HCT116 (cell line): ENCODE results near the gene PPP1CB. TPM values are rescaled to one million over a fixed set of nuclear protein-coding genes. Genes with fewer than 3 reads are reported as not detected.

Experiments
- ATAC-seq: fragments of 200-7000 bp; cut with Tn5 transposase; 2 replicates; pipeline ENCODE4 v1.9.1; 2020; ENCODE audit warnings: mild to moderate bottlenecking, moderate library complexity
- BruUV-seq: library from RNA; stranded (reverse); fragments of 400-500 nt; replicated peaks from 2 replicates; lab custom pipeline; 2021; lab: Mats Ljungman, UMichigan
- CTCF ChIA-PET: fragments of 300-600 bp; sonication (Branson Sonifier 250); formaldehyde crosslinking; loops from one replicate; lab custom pipeline; 2021; ENCODE audit warnings: antibody characterized with exemption; lab: Charles Lee
- POLR2A ChIA-PET: fragments of 300-600, 350-600 bp; sonication (Branson Sonifier 250); formaldehyde crosslinking; loops from one replicate; lab custom pipeline; 2021; ENCODE audit warnings: antibody characterized with exemption; lab: Charles Lee
- RAD21 ChIA-PET, 2 experiments: fragments of 300-600 bp; sonication (Branson Sonifier 250); formaldehyde crosslinking; loops; one replicate each; lab custom pipeline; 2023; ENCODE audit warnings: low total read pairs in 2 of 2; ENCODE audit not compliant: uncharacterized antibody in 2 of 2, unreplicated experiment in 2 of 2, low non-redundant PET in 1 of 2; lab: Charles Lee
- DNase-seq: peaks from one replicate; pipeline ENCODE4 v3.0.0-alpha.2; 2010; ENCODE audit warnings: low read depth, low spot score
- H2AFZ ChIP-seq: fragments of 200-600 bp; shearing (Covaris generic), sonication (generic); 2 replicates; pipeline ENCODE4 v1.6.1; 2017; ENCODE audit warnings: low read depth, mixed run types, mixed read lengths, antibody characterized with exemption, low read length; ENCODE audit not compliant: poor library complexity, severe bottlenecking
- H3K27ac ChIP-seq: 2 replicates; pipeline ENCODE4 v1.5.1; 2012; ENCODE audit warnings: low read depth, low read length
- H3K27me3 ChIP-seq: fragments of 200-600 bp; sonication (generic); 2 replicates; pipeline ENCODE4 v1.6.1; 2016; ENCODE audit warnings: mixed run types, low read length, mixed read lengths; ENCODE audit not compliant: insufficient read depth
- H3K36me3 ChIP-seq, 2 experiments: fragments of 200-500 bp in 1 of 2; fragments of 200-600 bp in 1 of 2; sonication (Bioruptor generic) in 1 of 2; sonication (generic) in 1 of 2; 2 replicates each; pipeline versions ENCODE4 v1.5.1 to v1.6.1; 2014 to 2016; ENCODE audit warnings: low read length in 2 of 2, inconsistent platforms in 1 of 2, mixed read lengths in 1 of 2, mixed run types in 1 of 2; ENCODE audit not compliant: insufficient read depth in 2 of 2, control insufficient read depth in 1 of 2
- H3K4me1 ChIP-seq, 2 experiments: fragments of 200-600 bp in 1 of 2; sonication (generic) in 1 of 2; 2 replicates each; pipeline versions ENCODE4 v1.5.1 to v1.6.1; 2012 to 2017; ENCODE audit warnings: low read length in 2 of 2, inconsistent platforms in 1 of 2, mild to moderate bottlenecking in 1 of 2, mixed read lengths in 1 of 2, mixed run types in 1 of 2, moderate library complexity in 1 of 2; ENCODE audit not compliant: insufficient read depth in 2 of 2, control insufficient read depth in 1 of 2
- H3K4me2 ChIP-seq: fragments of 200-600 bp; sonication (generic); 2 replicates; pipeline ENCODE4 v1.6.1; 2017; ENCODE audit warnings: mixed run types, low read length, mixed read lengths
- H3K4me3 ChIP-seq, 2 experiments: fragments of 200-600 bp in 1 of 2; sonication (generic) in 1 of 2; replicated peaks in 1 of 2; 2 replicates each; pipeline ENCODE4 v1.5.1; 2011 to 2016; ENCODE audit warnings: low read length in 2 of 2, control low read depth in 1 of 2, low read depth in 1 of 2, mild to moderate bottlenecking in 1 of 2, mixed read lengths in 1 of 2, mixed run types in 1 of 2
- H3K79me2 ChIP-seq: fragments of 200-600 bp; sonication (generic); 2 replicates; pipeline ENCODE4 v1.6.1; 2017; ENCODE audit warnings: mild to moderate bottlenecking, mixed run types, low read length, moderate library complexity, mixed read lengths; ENCODE audit not compliant: insufficient read depth
- H3K9ac ChIP-seq: fragments of 200-600 bp; sonication (generic); 2 replicates; pipeline ENCODE4 v1.6.1; 2016; ENCODE audit warnings: low read length, mixed read lengths
- H3K9me2 ChIP-seq: fragments of 200-600 bp; sonication (generic), shearing (Covaris generic); 2 replicates; pipeline ENCODE4 v1.6.1; 2017; ENCODE audit warnings: mixed run types, mild to moderate bottlenecking, moderate library complexity; ENCODE audit not compliant: insufficient read depth
- H3K9me3 ChIP-seq, 2 experiments: fragments of 200-500 bp in 1 of 2; fragments of 200-600 bp in 1 of 2; sonication (Bioruptor generic) in 1 of 2; sonication (generic) in 1 of 2; 2 replicates each; pipeline ENCODE4 v1.6.1; 2014 to 2017; ENCODE audit warnings: low read length in 2 of 2, mixed read lengths in 2 of 2, inconsistent platforms in 1 of 2, low read depth in 1 of 2, mild to moderate bottlenecking in 1 of 2, mixed run types in 1 of 2, moderate library complexity in 1 of 2; ENCODE audit not compliant: control insufficient read depth in 1 of 2, insufficient read depth in 1 of 2
- H4K20me1 ChIP-seq: fragments of 200-600 bp; sonication (generic), shearing (Covaris generic); 2 replicates; pipeline ENCODE4 v1.6.1; 2017; ENCODE audit warnings: mixed run types, mild to moderate bottlenecking, moderate library complexity; ENCODE audit not compliant: insufficient read depth
- ATF3 ChIP-seq: IDR thresholded peaks from 2 replicates; pipeline ENCODE4 v1.6.1; 2012
- CEBPB ChIP-seq: IDR thresholded peaks from 2 replicates; pipeline ENCODE4 v1.6.1; 2012; ENCODE audit warnings: low read depth
- CTCF ChIP-seq, 3 experiments: fragments of 200-600 bp in 1 of 3; sonication (generic) in 1 of 3; IDR thresholded peaks in 2 of 3; conservative IDR thresholded peaks in 1 of 3; 2 replicates each; pipeline ENCODE4 v1.5.1; 2012 to 2017; ENCODE audit warnings: low read depth in 2 of 3, low read length in 2 of 3, antibody characterized with exemption in 1 of 3, borderline replicate concordance in 1 of 3, control low read depth in 1 of 3, mild to moderate bottlenecking in 1 of 3, mixed read lengths in 1 of 3, mixed run types in 1 of 3, moderate library complexity in 1 of 3; ENCODE audit not compliant: insufficient read depth in 1 of 3
- ELF1 ChIP-seq: IDR thresholded peaks from 2 replicates; pipeline ENCODE4 v1.6.1; 2012; ENCODE audit warnings: low read depth, borderline replicate concordance
- EZH2 ChIP-seq: fragments of 200-600 bp; sonication (generic); IDR thresholded peaks from 2 replicates; pipeline ENCODE4 v1.6.1; 2017; ENCODE audit warnings: antibody characterized with exemption, mixed run types
- EZH2phosphoT487 ChIP-seq: fragments of 200-600 bp; IDR thresholded peaks from 2 replicates; pipeline ENCODE4 v1.6.1; 2018; ENCODE audit warnings: antibody characterized with exemption, borderline replicate concordance
- FOSL1 ChIP-seq: IDR thresholded peaks from 2 replicates; pipeline ENCODE4 v1.6.1; 2012; ENCODE audit warnings: low read depth
- JUND ChIP-seq: IDR thresholded peaks from 2 replicates; pipeline ENCODE4 v1.6.1; 2012
- RAD21 ChIP-seq: IDR thresholded peaks from 2 replicates; pipeline ENCODE4 v1.6.1; 2012; ENCODE audit warnings: low read depth, mild to moderate bottlenecking
- SIN3A ChIP-seq: IDR thresholded peaks from 2 replicates; pipeline ENCODE4 v1.6.1; 2012; ENCODE audit warnings: low read depth
- SP1 ChIP-seq: IDR thresholded peaks from 2 replicates; pipeline ENCODE4 v1.6.1; 2012; ENCODE audit warnings: low read depth
- SRF ChIP-seq: IDR thresholded peaks from 2 replicates; pipeline ENCODE4 v1.6.1; 2012; ENCODE audit warnings: low read depth
- TCF7L2 ChIP-seq: IDR thresholded peaks from 2 replicates; pipeline ENCODE4 v1.7.0; 2011; ENCODE audit warnings: borderline replicate concordance, inconsistent platforms; ENCODE audit not compliant: insufficient read depth, insufficient read length; ENCODE audit errors: extremely low read depth
- YY1 ChIP-seq: IDR thresholded peaks from 2 replicates; pipeline ENCODE4 v1.6.1; 2011; ENCODE audit warnings: low read length, low read depth, moderate library complexity, mild to moderate bottlenecking; ENCODE audit not compliant: insufficient replicate concordance; ENCODE audit errors: extremely low read depth
- ZBTB33 ChIP-seq: IDR thresholded peaks from 2 replicates; pipeline ENCODE4 v1.6.1; 2011; ENCODE audit warnings: mild to moderate bottlenecking, low read length, moderate library complexity; ENCODE audit not compliant: insufficient replicate concordance; ENCODE audit errors: extremely low read depth
- ZFX ChIP-seq: fragments of 450-650 bp; IDR thresholded peaks from 2 replicates; pipeline ENCODE4 v1.6.1; 2017
- intact Hi-C: fragments of 100-400 bp; cut with micrococcal nuclease; formaldehyde crosslinking; loops from 2 replicates; pipeline ENCODE4 v1.10.0; 2022
- total RNA-seq: library from RNA; stranded (reverse); gene quantifications from one replicate; pipeline ENCODE4 v1.2.1, GENCODE V29; 2021; ENCODE audit not compliant: unreplicated experiment
- TF ChIP-seq, protein P1 (sequence below): IDR thresholded peaks from 2 replicates; pipeline ENCODE4 v1.6.1; 2012; ENCODE audit warnings: low read depth
- TF ChIP-seq, protein P2 (sequence below): IDR thresholded peaks from 2 replicates; pipeline ENCODE4 v1.6.1; 2012

Gene PPP1CB
- total RNA-seq, 1 experiment from 2014 or later: 174 TPM

- Histone ChIP-seq H3K4me1 (no peaks in the 10 kb centered on the region), H3K9me3 (no peaks in the 10 kb centered on the region), H3K4me3 (no peak overlapping the region), H3K9me2 (no peaks in the 10 kb centered on the region), H4K20me1 (no peaks in the 10 kb centered on the region), H3K27ac (no peak overlapping the region), H3K36me3 (peaks cover 31 to 49% of the 10 kb centered on the region in 2 experiments; a peak in 3 of 4 replicates), H3K27me3 (no peaks in the 10 kb centered on the region), H3K9ac (no peak overlapping the region), H3K4me2 (no peak overlapping the region), H3K79me2 (peaks cover 57% of the 10 kb centered on the region), H2AFZ (no peak overlapping the region)
- RAD21 ChIA-PET: no interaction called here
- DNase-seq: no peak
- no peak for ATAC-seq
- intact Hi-C loops: no loop called here
- BruUV-seq: no TSS peak
- POLR2A ChIA-PET: no interaction called here
- TF ChIP-seq CTCF (IDR thresholded peaks at IDR 0.05 in 2 of 3, conservative IDR thresholded peaks at IDR 0.05 in 1 of 3; ENCODE audit: borderline replicate concordance in 1 of 3, insufficient read depth in 1 of 3, low read depth in 2 of 3, low read length in 2 of 3): no peak
- TF ChIP-seq SIN3A: no peak
- TF ChIP-seq ATF3: no peak
- no peak for TF ChIP-seq ZFX
- TF ChIP-seq, protein P1, sequence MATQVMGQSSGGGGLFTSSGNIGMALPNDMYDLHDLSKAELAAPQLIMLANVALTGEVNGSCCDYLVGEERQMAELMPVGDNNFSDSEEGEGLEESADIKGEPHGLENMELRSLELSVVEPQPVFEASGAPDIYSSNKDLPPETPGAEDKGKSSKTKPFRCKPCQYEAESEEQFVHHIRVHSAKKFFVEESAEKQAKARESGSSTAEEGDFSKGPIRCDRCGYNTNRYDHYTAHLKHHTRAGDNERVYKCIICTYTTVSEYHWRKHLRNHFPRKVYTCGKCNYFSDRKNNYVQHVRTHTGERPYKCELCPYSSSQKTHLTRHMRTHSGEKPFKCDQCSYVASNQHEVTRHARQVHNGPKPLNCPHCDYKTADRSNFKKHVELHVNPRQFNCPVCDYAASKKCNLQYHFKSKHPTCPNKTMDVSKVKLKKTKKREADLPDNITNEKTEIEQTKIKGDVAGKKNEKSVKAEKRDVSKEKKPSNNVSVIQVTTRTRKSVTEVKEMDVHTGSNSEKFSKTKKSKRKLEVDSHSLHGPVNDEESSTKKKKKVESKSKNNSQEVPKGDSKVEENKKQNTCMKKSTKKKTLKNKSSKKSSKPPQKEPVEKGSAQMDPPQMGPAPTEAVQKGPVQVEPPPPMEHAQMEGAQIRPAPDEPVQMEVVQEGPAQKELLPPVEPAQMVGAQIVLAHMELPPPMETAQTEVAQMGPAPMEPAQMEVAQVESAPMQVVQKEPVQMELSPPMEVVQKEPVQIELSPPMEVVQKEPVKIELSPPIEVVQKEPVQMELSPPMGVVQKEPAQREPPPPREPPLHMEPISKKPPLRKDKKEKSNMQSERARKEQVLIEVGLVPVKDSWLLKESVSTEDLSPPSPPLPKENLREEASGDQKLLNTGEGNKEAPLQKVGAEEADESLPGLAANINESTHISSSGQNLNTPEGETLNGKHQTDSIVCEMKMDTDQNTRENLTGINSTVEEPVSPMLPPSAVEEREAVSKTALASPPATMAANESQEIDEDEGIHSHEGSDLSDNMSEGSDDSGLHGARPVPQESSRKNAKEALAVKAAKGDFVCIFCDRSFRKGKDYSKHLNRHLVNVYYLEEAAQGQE: no peak
- no peak for TF ChIP-seq RAD21
- TF ChIP-seq EZH2phosphoT487: no peak
- no peak for TF ChIP-seq SP1
- TF ChIP-seq CEBPB: no peak
- TF ChIP-seq, protein P2, sequence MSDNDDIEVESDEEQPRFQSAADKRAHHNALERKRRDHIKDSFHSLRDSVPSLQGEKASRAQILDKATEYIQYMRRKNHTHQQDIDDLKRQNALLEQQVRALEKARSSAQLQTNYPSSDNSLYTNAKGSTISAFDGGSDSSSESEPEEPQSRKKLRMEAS: no peak
- TF ChIP-seq FOSL1: no peak
- no peak for TF ChIP-seq ZBTB33
- TF ChIP-seq SRF: no peak
- no peak for TF ChIP-seq YY1
- TF ChIP-seq TCF7L2: no peak
- no peak for TF ChIP-seq EZH2
- TF ChIP-seq JUND: no peak
- no peak for TF ChIP-seq ELF1
- CTCF ChIA-PET: no interaction called here
Measured at GRCh38 chr2:28780496-28780895, 28.9 kb downstream of the PPP1CB start.
